DOHH2 (cell line): ENCODE measurements around the gene PCSK7.
"Not testable (repeated sequence)": the region's sequence is repeated elsewhere in the genome, so short reads cannot be mapped to it uniquely, and the experiment has no call there.

Experiments
- H3F3A ChIP-seq: fragments of 200-600 bp; sonication (generic), shearing (Covaris generic); 2 replicates; pipeline ENCODE4 v1.6.0; 2016; ENCODE audit warnings: antibody characterized with exemption, mild to moderate bottlenecking; ENCODE audit not compliant: control insufficient read depth, insufficient read depth
- H3K27ac ChIP-seq: fragments of 200-600 bp; sonication (generic); 2 replicates; pipeline ENCODE4 v1.5.1; 2014; ENCODE audit warnings: low read depth, mild to moderate bottlenecking, low read length, moderate library complexity
- H3K27me3 ChIP-seq: fragments of 200-600 bp; sonication (generic); 2 replicates; pipeline ENCODE4 v1.6.1; 2014; ENCODE audit warnings: mild to moderate bottlenecking, low read length, mixed read lengths; ENCODE audit not compliant: control insufficient read depth
- H3K36me3 ChIP-seq: fragments of 200-600 bp; sonication (generic); 2 replicates; pipeline ENCODE4 v1.6.1; 2014; ENCODE audit warnings: mild to moderate bottlenecking, low read length, moderate library complexity, mixed read lengths; ENCODE audit not compliant: control insufficient read depth
- H3K4me1 ChIP-seq: fragments of 200-600 bp; sonication (generic); 2 replicates; pipeline ENCODE4 v1.6.1; 2014; ENCODE audit warnings: mild to moderate bottlenecking, low read length, mixed read lengths; ENCODE audit not compliant: control insufficient read depth
- H3K4me2 ChIP-seq: fragments of 200-600 bp; sonication (generic); 2 replicates; pipeline ENCODE4 v1.6.0; 2014; ENCODE audit warnings: mild to moderate bottlenecking, low read length, moderate library complexity
- H3K4me3 ChIP-seq: fragments of 200-600 bp; sonication (generic); 2 replicates; pipeline ENCODE4 v1.5.1; 2014; ENCODE audit warnings: mild to moderate bottlenecking, low read length, mixed read lengths
- H3K79me2 ChIP-seq: fragments of 200-600 bp; sonication (generic); 2 replicates; pipeline ENCODE4 v1.6.1; 2014; ENCODE audit warnings: mild to moderate bottlenecking, low read length, mixed read lengths; ENCODE audit not compliant: control insufficient read depth
- H3K9me2 ChIP-seq: fragments of 200-600 bp; sonication (generic); replicated peaks from 2 replicates; pipeline ENCODE4 v1.6.1; 2014; ENCODE audit warnings: mild to moderate bottlenecking, low read length, mixed read lengths; ENCODE audit not compliant: control insufficient read depth
- H3K9me3 ChIP-seq: fragments of 200-600 bp; sonication (generic); 2 replicates; pipeline ENCODE4 v1.6.1; 2014; ENCODE audit warnings: antibody characterized with exemption, low read length, mixed read lengths; ENCODE audit not compliant: control insufficient read depth, insufficient read depth
- H4K20me1 ChIP-seq: fragments of 200-600 bp; sonication (generic); 2 replicates; pipeline ENCODE4 v1.6.0; 2014; ENCODE audit warnings: low read depth, mild to moderate bottlenecking, antibody characterized with exemption, low read length, moderate library complexity; ENCODE audit not compliant: control insufficient read depth, insufficient read depth
- CTCF ChIP-seq: fragments of 200-600 bp; sonication (generic); IDR thresholded peaks from one replicate; pipeline ENCODE4 v1.5.1; 2014; ENCODE audit warnings: antibody characterized with exemption, mild to moderate bottlenecking, low read depth, low read length; ENCODE audit not compliant: poor library complexity, severe bottlenecking
- EZH2phosphoT487 ChIP-seq: fragments of 200-600 bp; sonication (generic); IDR thresholded peaks from 2 replicates; pipeline ENCODE4 v1.6.1; 2017; ENCODE audit warnings: borderline replicate concordance, mild to moderate bottlenecking, antibody characterized with exemption, low read length, moderate library complexity, mixed read lengths

The PCSK7 gene

GRCh38 chr11:117278347-117278746 lies 46.5 kb upstream of the PCSK7 start:
- H4K20me1 ChIP-seq, result no peaks in the 10 kb centered on the region
- no peaks in the 10 kb centered on the region for H3F3A ChIP-seq
- H3K4me1 ChIP-seq, result no peaks in the 10 kb centered on the region
- no peaks in the 10 kb centered on the region for H3K9me2 ChIP-seq
- H3K4me3 ChIP-seq, result no peak overlapping the region
- no peak overlapping the region for H3K27ac ChIP-seq
- no peaks in the 10 kb centered on the region for H3K79me2 ChIP-seq
- H3K9me3 ChIP-seq, result no peaks in the 10 kb centered on the region
- peaks cover 11% of the 10 kb centered on the region; the same call in 1 of the 2 replicates for H3K36me3 ChIP-seq
- H3K4me2 ChIP-seq, result no peak overlapping the region
- no peaks in the 10 kb centered on the region for H3K27me3 ChIP-seq
- TF ChIP-seq EZH2phosphoT487, result no peak
- TF ChIP-seq CTCF, result no peak

DNA sequence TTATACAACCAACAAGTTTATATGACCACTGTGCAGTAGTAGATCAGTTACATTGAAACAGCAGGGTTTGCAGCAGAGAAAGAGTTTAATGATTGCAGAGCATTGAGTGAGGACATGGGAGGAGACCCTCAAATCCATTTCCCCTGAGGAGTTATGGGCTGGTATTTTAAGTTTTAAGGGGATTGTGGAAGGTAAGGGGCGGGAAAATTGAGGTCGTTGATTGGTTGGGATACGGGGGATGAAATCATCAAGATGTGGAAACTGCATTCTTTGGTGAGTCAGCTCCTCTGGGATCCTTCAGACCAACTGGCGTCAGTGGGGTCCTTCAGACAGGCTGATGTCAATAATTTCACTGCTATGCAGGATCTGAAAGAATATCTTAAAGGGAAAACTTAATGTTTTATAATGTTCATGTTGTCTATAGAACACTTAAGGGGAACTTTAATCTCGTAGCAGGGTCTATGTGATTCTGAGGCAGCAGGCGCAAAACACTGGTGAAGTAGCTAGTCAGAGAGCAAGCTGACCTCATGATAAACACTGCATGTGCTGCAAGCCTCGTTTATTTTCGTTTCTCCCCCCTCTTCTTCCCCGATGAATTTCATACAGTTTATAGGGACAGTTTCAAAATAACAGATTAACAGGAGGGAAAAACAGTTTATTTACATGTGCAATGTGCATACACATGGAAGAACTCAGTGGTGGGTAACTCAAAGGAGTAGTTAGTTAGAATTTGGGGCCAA lies 41.8 kb upstream of the PCSK7 start:
- Histone ChIP-seq H3K9me2 (no peaks in the 10 kb centered on the region), H3K27ac (no peak overlapping the region), H3K27me3 (no peaks in the 10 kb centered on the region), H3F3A (no peaks in the 10 kb centered on the region), H3K4me2 (no peak overlapping the region), H3K4me3 (no peak overlapping the region), H3K4me1 (no peaks in the 10 kb centered on the region), H3K79me2 (no peaks in the 10 kb centered on the region), H4K20me1 (no peaks in the 10 kb centered on the region), H3K9me3 (no peaks in the 10 kb centered on the region), H3K36me3 (no peaks in the 10 kb centered on the region)
- TF ChIP-seq EZH2phosphoT487, result no peak
- no peak for TF ChIP-seq CTCF

DNA sequence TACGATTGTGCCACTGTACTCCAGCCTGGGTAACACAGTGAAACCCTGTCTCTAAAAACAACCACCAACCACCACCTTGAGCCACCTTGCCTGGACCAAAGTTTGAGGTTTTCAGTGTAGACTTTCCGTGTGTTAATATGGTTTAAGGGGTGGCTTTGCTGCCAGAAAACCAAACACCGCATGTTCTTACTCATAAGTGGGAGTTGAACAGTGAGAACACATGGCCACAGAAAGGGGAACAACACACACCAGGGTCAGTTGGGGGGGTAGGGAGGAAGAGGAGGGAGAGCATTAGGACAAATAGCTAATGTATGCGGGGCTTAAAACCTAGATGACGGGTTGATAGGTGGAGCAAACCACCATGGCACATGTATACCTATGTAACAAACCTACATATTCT lies 40.3 kb upstream of the PCSK7 start:
- not testable (repeated sequence) for H4K20me1 ChIP-seq, H3K4me3 ChIP-seq, H3K4me1 ChIP-seq, H3K79me2 ChIP-seq, H3K4me2 ChIP-seq, H3K27ac ChIP-seq, H3K9me3 ChIP-seq, H3F3A ChIP-seq, H3K27me3 ChIP-seq, H3K9me2 ChIP-seq, H3K36me3 ChIP-seq

DNA sequence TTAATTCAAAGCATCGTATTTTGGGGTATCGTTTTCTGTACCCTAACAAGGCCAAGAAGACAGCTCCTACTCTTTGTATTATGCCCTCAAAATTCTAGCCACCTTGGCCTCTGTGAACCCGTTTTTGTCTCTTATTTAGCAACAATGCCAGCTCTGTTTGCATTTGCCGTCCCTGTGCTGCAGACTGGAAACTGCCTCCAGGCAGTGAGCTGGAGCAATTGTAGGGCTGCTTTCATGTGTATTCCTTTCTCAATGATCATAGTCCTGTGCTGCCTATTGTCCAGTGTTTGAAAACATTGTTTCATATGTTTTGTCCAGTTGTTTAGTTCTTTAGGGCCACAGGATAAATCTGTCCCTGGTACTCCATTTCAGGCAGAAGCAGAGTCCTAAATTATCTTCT lies 39.3 kb upstream of the PCSK7 start:
- Histone ChIP-seq H3K9me3 (no peaks in the 10 kb centered on the region), H3F3A (no peaks in the 10 kb centered on the region), H3K9me2 (no peaks in the 10 kb centered on the region), H3K4me2 (no peak overlapping the region), H3K36me3 (no peaks in the 10 kb centered on the region), H3K27me3 (no peaks in the 10 kb centered on the region), H3K4me1 (no peaks in the 10 kb centered on the region), H4K20me1 (no peaks in the 10 kb centered on the region), H3K27ac (no peak overlapping the region), H3K79me2 (no peaks in the 10 kb centered on the region), H3K4me3 (no peak overlapping the region)
- TF ChIP-seq EZH2phosphoT487, result no peak
- TF ChIP-seq CTCF, result no peak
